ENCODE data around the gene MAD1L1. TPM values are rescaled to one million over a fixed set of nuclear protein-coding genes. Genes with fewer than 3 reads are reported as not detected.

Gene MAD1L1
- total and polyA plus RNA-seq, 4 donors, result 12.8 to 20.7 (median 16.5) TPM

- DNase-seq (ENCODE audit: low spot score), result no peak
- H3K9me3 ChIP-seq (ENCODE audit: control insufficient read depth in 4 of 4, low read length in 3 of 4), result no peaks in the 10 kb centered on the region
- no peaks in the 10 kb centered on the region for H3K36me3 ChIP-seq (ENCODE audit: control insufficient read depth in 4 of 4, insufficient read depth in 3 of 4, low read depth in 1 of 4, low read length in 3 of 4)
- H3K4me3 ChIP-seq (ENCODE audit: low read depth in 1 of 3, low read length in 3 of 3), result no peak overlapping the region
- no peak overlapping the region for H3K27ac ChIP-seq (ENCODE audit: low read depth in 1 of 2, low read length in 2 of 2)
- H3K9ac ChIP-seq (ENCODE audit: low read depth in 1 of 2, low read length in 2 of 2), result no peak overlapping the region
- no peaks in the 10 kb centered on the region for H3K4me1 ChIP-seq (ENCODE audit: control insufficient read depth in 4 of 4, insufficient read depth in 4 of 4, low read length in 3 of 4)
- TF ChIP-seq RAD21 (IDR thresholded peaks at IDR 0.05) (no peak), TAF1 (conservative IDR thresholded peaks at IDR 0.05) (no peak), FOXA2 (IDR thresholded peaks at IDR 0.05) (no peak), JUND (IDR thresholded peaks at IDR 0.05) (no peak), SP1 (IDR thresholded peaks at IDR 0.05) (no peak), CTCF (IDR thresholded peaks at IDR 0.05; ENCODE audit: low read depth, low read length, missing input control) (no peak), ZBTB33 (IDR thresholded peaks at IDR 0.05) (no peak), NR2F2 (IDR thresholded peaks at IDR 0.05) (no peak), FOXA1 (IDR thresholded peaks at IDR 0.05) (no peak), HNF4G (IDR thresholded peaks at IDR 0.05) (no peak), RXRA (IDR thresholded peaks at IDR 0.05) (no peak), GABPA (IDR thresholded peaks at IDR 0.05 in 1 of 2, conservative IDR thresholded peaks at IDR 0.05 in 1 of 2) (no peak)
- TF ChIP-seq, protein P1, sequence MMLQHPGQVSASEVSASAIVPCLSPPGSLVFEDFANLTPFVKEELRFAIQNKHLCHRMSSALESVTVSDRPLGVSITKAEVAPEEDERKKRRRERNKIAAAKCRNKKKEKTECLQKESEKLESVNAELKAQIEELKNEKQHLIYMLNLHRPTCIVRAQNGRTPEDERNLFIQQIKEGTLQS (IDR thresholded peaks at IDR 0.05), result no peak
- H3K27me3 ChIP-seq (ENCODE audit: control insufficient read depth in 4 of 4, insufficient read depth in 4 of 4, low read length in 3 of 4), result no peaks in the 10 kb centered on the region
- WGBS, result 94% methylated on average over 14 of the region's 14 CpGs
These were observed 118.7 kb downstream of the MAD1L1 start for GRCh38 chr7:2114052-2114451.

DNA sequence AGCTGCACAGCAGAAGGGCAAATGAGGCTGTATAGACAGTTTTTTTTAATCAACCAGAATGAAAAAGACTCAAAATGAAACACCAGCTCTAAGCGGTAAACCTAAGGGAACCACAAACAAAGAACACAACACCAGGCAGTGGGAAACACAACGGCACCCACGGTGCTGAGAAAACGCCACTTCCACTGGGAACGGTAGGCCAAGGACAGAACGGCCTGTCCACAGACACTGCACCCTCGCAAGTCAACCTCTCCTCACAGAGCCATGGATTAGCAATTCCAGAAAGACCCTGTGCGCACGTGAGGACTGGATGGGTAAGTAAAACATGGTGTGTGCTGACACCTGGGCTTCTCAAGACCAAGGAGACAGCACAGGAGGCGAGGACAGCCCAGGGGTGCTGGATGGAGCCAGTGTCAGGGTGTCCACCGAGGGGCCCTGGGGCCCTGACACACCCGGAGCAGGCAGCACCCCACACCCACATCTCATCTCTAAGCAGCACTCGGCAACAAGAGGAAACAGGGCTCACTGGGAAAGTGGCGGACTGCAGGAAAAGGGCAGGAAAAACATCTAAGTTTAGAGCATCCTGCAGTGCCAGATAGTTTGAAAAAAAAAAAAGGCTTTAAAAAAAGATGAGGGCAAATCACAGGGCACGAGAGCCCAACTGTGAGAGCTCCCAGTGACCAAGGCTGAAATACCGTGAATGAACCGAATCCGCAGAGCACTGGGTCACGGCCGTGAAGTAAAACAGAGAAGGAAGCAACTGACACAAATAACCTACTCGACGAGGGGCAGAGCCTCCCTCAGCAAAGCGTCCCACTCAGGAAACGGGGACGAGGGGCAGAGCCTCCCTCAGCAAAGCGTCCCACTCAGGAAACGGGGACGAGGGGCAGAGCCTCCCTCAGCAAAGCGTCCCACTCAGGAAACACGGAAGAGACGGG is 120.2 kb downstream of the MAD1L1 start:
- H3K27ac ChIP-seq (ENCODE audit: low read depth in 1 of 2, low read length in 2 of 2), result no peak overlapping the region
- H3K4me1 ChIP-seq (ENCODE audit: control insufficient read depth in 4 of 4, insufficient read depth in 4 of 4, low read length in 3 of 4), result no peaks in the 10 kb centered on the region
- DNase-seq (ENCODE audit: low spot score), result no peak
- whole genome bisulfite sequencing, result 76% methylated on average over 31 of the region's 31 CpGs
- no peak overlapping the region for H3K4me3 ChIP-seq (ENCODE audit: low read depth in 1 of 3, low read length in 3 of 3)
- H3K27me3 ChIP-seq (ENCODE audit: control insufficient read depth in 4 of 4, insufficient read depth in 4 of 4, low read length in 3 of 4), result no peaks in the 10 kb centered on the region
- H3K9ac ChIP-seq (ENCODE audit: low read depth in 1 of 2, low read length in 2 of 2), result no peak overlapping the region
- no peaks in the 10 kb centered on the region for H3K36me3 ChIP-seq (ENCODE audit: control insufficient read depth in 4 of 4, insufficient read depth in 3 of 4, low read depth in 1 of 4, low read length in 3 of 4)
- H3K9me3 ChIP-seq (ENCODE audit: control insufficient read depth in 4 of 4, low read length in 3 of 4), result no peaks in the 10 kb centered on the region
- no peak for TF ChIP-seq FOXA1 (IDR thresholded peaks at IDR 0.05)
- no peak for TF ChIP-seq FOXA2 (IDR thresholded peaks at IDR 0.05)
- no peak for TF ChIP-seq EGR1 (IDR thresholded peaks at IDR 0.05; ENCODE audit: low read depth in 2 of 2)
- TF ChIP-seq CTCF (IDR thresholded peaks at IDR 0.05; ENCODE audit: low read depth, low read length, missing input control), result no peak
- TF ChIP-seq RAD21 (IDR thresholded peaks at IDR 0.05), result no peak
- no peak for TF ChIP-seq HNF4G (IDR thresholded peaks at IDR 0.05)
- TF ChIP-seq YY1 (IDR thresholded peaks at IDR 0.05), result no peak
- TF ChIP-seq HNF4A (conservative IDR thresholded peaks at IDR 0.05), result no peak
- no peak for TF ChIP-seq REST (IDR thresholded peaks at IDR 0.05)
- TF ChIP-seq RXRA (IDR thresholded peaks at IDR 0.05), result no peak
- TF ChIP-seq GABPA (IDR thresholded peaks at IDR 0.05 in 1 of 2, conservative IDR thresholded peaks at IDR 0.05 in 1 of 2), result no peak
- TF ChIP-seq, protein P1 (IDR thresholded peaks at IDR 0.05), result no peak
- no peak for TF ChIP-seq ZBTB33 (IDR thresholded peaks at IDR 0.05)
- TF ChIP-seq JUND (IDR thresholded peaks at IDR 0.05), result no peak
- TF ChIP-seq TAF1 (conservative IDR thresholded peaks at IDR 0.05), result no peak
- TF ChIP-seq NR2F2 (IDR thresholded peaks at IDR 0.05), result no peak
